IPS-18c (cell line): ENCODE measurements around the gene SCAF8.
"Not testable (repeated sequence)": the region's sequence is repeated elsewhere in the genome, so short reads cannot be mapped to it uniquely, and the experiment has no call there.

Experiments used
- H3K4me3 ChIP-seq: 2 replicates; pipeline ENCODE4 v1.7.0; 2013; ENCODE audit warnings: low read depth, mild to moderate bottlenecking, low read length, moderate library complexity; ENCODE audit not compliant: insufficient read depth
- H3K9me3 ChIP-seq: one replicate; pipeline ENCODE4 v1.6.1; 2013; ENCODE audit warnings: mild to moderate bottlenecking, low read length, moderate library complexity; ENCODE audit not compliant: control insufficient read depth, insufficient read depth

Gene SCAF8

GRCh38 chr6:154733183-154733625 is at the start of gene SCAF8:
Gene SCAF8 (plus strand): TSS chr6:154733416. CDS start chr6:154733901, 485 bp downstream.
- H3K4me3 ChIP-seq, result peak within 1 kb of the TSS; percentile 96
- no peaks in the 10 kb centered on the region for H3K9me3 ChIP-seq

- Histone ChIP-seq H3K9me3 (peaks cover 2% of the 10 kb centered on the region), H3K4me3 (no peak overlapping the region)
Observed at GRCh38 chr6:154683756-154684523, 49.3 kb upstream of the SCAF8 start.

GRCh38 chr6:154686162-154686561 is 47.1 kb upstream of the SCAF8 start:
- no peak overlapping the region for H3K4me3 ChIP-seq
- peaks cover 2% of the 10 kb centered on the region for H3K9me3 ChIP-seq

GRCh38 chr6:154689493-154690255 is 43.5 kb upstream of the SCAF8 start:
- H3K9me3 ChIP-seq, result peaks cover 2% of the 10 kb centered on the region
- no peak overlapping the region for H3K4me3 ChIP-seq

- Histone ChIP-seq H3K9me3 (peaks cover 2% of the 10 kb centered on the region), H3K4me3 (no peak overlapping the region)
Observed at GRCh38 chr6:154690857-154691256, 42.4 kb upstream of the SCAF8 start.

GRCh38 chr6:154696661-154697060 is 36.6 kb upstream of the SCAF8 start:
- H3K4me3 ChIP-seq, result no peak overlapping the region
- peaks cover 2% of the 10 kb centered on the region for H3K9me3 ChIP-seq

- no peak overlapping the region for H3K4me3 ChIP-seq
- H3K9me3 ChIP-seq, result peaks cover 2% of the 10 kb centered on the region
Observed at GRCh38 chr6:154703124-154703523, 30.1 kb upstream of the SCAF8 start.

GRCh38 chr6:154705471-154706113 is 27.6 kb upstream of the SCAF8 start:
- Histone ChIP-seq H3K4me3 (no peak overlapping the region), H3K9me3 (peaks cover 2% of the 10 kb centered on the region)

GRCh38 chr6:154706389-154706788 is 26.8 kb upstream of the SCAF8 start:
- Histone ChIP-seq H3K4me3 (no peak overlapping the region), H3K9me3 (no peaks in the 10 kb centered on the region)

- no peaks in the 10 kb centered on the region for H3K9me3 ChIP-seq
- no peak overlapping the region for H3K4me3 ChIP-seq
Observed at GRCh38 chr6:154709621-154710020, 23.6 kb upstream of the SCAF8 start.

GRCh38 chr6:154710689-154711088 is 22.5 kb upstream of the SCAF8 start:
- Histone ChIP-seq H3K9me3 (no peaks in the 10 kb centered on the region), H3K4me3 (no peak overlapping the region)

- Histone ChIP-seq H3K4me3 (no peak overlapping the region), H3K9me3 (peaks cover 3% of the 10 kb centered on the region)
Observed at GRCh38 chr6:154715446-154715845, 17.8 kb upstream of the SCAF8 start.

GRCh38 chr6:154716350-154716749 is 16.9 kb upstream of the SCAF8 start:
- H3K9me3 ChIP-seq, H3K4me3 ChIP-seq: not testable (repeated sequence)

GRCh38 chr6:154719433-154719832 is 13.8 kb upstream of the SCAF8 start:
- peaks cover 3% of the 10 kb centered on the region for H3K9me3 ChIP-seq
- H3K4me3 ChIP-seq, result no peak overlapping the region

GRCh38 chr6:154719854-154720253 is 13.4 kb upstream of the SCAF8 start:
- Histone ChIP-seq H3K4me3 (no peak overlapping the region), H3K9me3 (peaks cover 3% of the 10 kb centered on the region)

GRCh38 chr6:154721460-154721859 is 11.8 kb upstream of the SCAF8 start:
- H3K4me3 ChIP-seq, result no peak overlapping the region
- peaks cover 3% of the 10 kb centered on the region for H3K9me3 ChIP-seq

GRCh38 chr6:154726887-154727286 is 6.3 kb upstream of the SCAF8 start:
- H3K4me3 ChIP-seq, result no peak overlapping the region
- H3K9me3 ChIP-seq, result no peaks in the 10 kb centered on the region
